Stimulated activated CD4-positive, alpha-beta T cell treated with anti-CD3 and anti-CD28 coated beads, Interleukin-15, amount 100 ng/mL, for 1 hour (primary cell): ENCODE data around the gene ACAN.

Source experiments
- DNase-seq, 2 donors: peaks; one replicate each; pipeline ENCODE4 v3.0.0-alpha.2; 2020; ENCODE audit warnings: low read depth in 1 of 2, low spot score in 1 of 2

ACAN gene

GRCh38 chr15:88800738-88801137 is 2.5 kb upstream of the ACAN start:
- DNase-seq, result no peak

GRCh38 chr15:88802250-88802990 is 816 bp upstream of the ACAN start:
- DNase-seq, result no peak

GRCh38 chr15:88802991-88803240 is 320 bp upstream of the ACAN start:
- no peak for DNase-seq

GRCh38 chr15:88803920-88804247 is 648 bp downstream of the ACAN start:
- no peak for DNase-seq

- no peak for DNase-seq
Measured at GRCh38 chr15:88804257-88804656, 1.0 kb downstream of the ACAN start.

- DNase-seq, result no peak
Measured at GRCh38 chr15:88805031-88805780, 2.0 kb downstream of the ACAN start.

GRCh38 chr15:88810446-88810845 is 7.2 kb downstream of the ACAN start:
- no peak for DNase-seq

GRCh38 chr15:88812133-88812532 is 8.9 kb downstream of the ACAN start:
- DNase-seq, result no peak

GRCh38 chr15:88813960-88814359 is 10.7 kb downstream of the ACAN start:
- DNase-seq, result no peak

GRCh38 chr15:88814393-88814792 is 11.2 kb downstream of the ACAN start:
- DNase-seq, result no peak

GRCh38 chr15:88818920-88819319 is 15.7 kb downstream of the ACAN start:
- no peak for DNase-seq

GRCh38 chr15:88821993-88822392 is 18.8 kb downstream of the ACAN start:
- DNase-seq, result no peak

GRCh38 chr15:88828791-88829190 is 25.6 kb downstream of the ACAN start:
- no peak for DNase-seq

GRCh38 chr15:88830016-88830415 is 26.8 kb downstream of the ACAN start:
- no peak for DNase-seq

- no peak for DNase-seq
Measured at GRCh38 chr15:88832820-88833730, 29.8 kb downstream of the ACAN start.

- DNase-seq, result no peak
Measured at GRCh38 chr15:88833731-88834100, 30.5 kb downstream of the ACAN start.

GRCh38 chr15:88834211-88834812 is 31.1 kb downstream of the ACAN start:
- DNase-seq, result no peak

- DNase-seq, result no peak
Measured at GRCh38 chr15:88835119-88835518, 31.9 kb downstream of the ACAN start.

- DNase-seq, result no peak
Measured at GRCh38 chr15:88835646-88836045, 32.4 kb downstream of the ACAN start.

- DNase-seq, result no peak
Measured at GRCh38 chr15:88838667-88839066, 35.4 kb downstream of the ACAN start.

- no peak for DNase-seq
Measured at GRCh38 chr15:88839146-88839545, 35.9 kb downstream of the ACAN start.

GRCh38 chr15:88839961-88840360 is 36.7 kb downstream of the ACAN start:
- DNase-seq, result no peak
